RWPE1 (cell line): ENCODE measurements around the gene SLC24A4.

ENCODE experiments used
- CTCF ChIA-PET: fragments of 350-600 bp; sonication (Branson Sonifier 250); formaldehyde crosslinking; extraction: SDS; loops from one replicate; lab custom pipeline; 2021; lab: Yijun Ruan, JAX
- POLR2A ChIA-PET: fragments of 400-600 bp; formaldehyde crosslinking; extraction: SDS; loops from one replicate; lab custom pipeline; 2020; ENCODE audit warnings: antibody characterized with exemption; ENCODE audit not compliant: low non-redundant PET; lab: Yijun Ruan, JAX
- DNase-seq: peaks from one replicate; pipeline ENCODE4 v3.0.0; 2012; ENCODE audit warnings: low spot score
- H3K27ac ChIP-seq: fragments of 450-650 bp; 2 replicates; pipeline ENCODE4 v1.5.1; 2017
- TF ChIP-seq, protein P1 (sequence below): fragments of 450-650 bp; conservative IDR thresholded peaks from 2 replicates; pipeline ENCODE4 v1.5.1; 2017; ENCODE audit warnings: low read depth, mild to moderate bottlenecking

The SLC24A4 gene

DNA sequence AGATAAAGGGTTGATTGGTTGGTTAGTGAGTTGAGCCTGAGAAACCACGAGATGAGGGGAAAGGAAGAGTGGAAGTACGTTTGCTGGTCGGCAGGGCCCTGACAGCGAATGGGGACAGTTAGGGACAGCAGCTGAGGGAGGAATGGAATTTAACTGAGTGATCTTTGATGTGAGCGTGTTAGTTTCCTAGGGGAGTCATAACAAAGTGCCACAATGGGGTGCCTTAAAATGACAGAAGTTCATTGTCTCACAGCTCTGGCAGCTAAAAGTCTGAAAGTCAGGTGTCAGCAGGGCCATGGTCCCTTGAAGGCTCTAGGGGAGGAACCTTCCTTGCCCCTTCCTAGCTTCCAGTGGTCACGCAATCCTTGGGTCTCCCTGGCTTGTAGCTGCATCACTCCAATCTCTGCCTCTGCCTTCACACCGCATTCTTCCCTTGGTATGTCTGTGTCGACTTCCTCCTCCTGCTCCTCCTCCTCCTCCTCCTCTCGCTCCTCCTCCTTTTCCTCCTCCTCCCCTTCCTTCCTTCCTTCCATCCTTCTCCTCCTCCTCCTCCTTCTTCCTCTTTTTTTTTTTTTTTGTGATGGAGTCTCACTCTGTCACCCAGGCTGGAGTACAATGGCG, 164.7 kb downstream of the SLC24A4 start:
- CTCF ChIA-PET: no interaction called here
- POLR2A ChIA-PET: interaction anchor here (0.7 kb wide), 1 partner anchor 18 kb away, joined by 4 read pairs; no protein-coding TSS in a partner anchor
- DNase-seq: no peak
- TF ChIP-seq, protein P1, sequence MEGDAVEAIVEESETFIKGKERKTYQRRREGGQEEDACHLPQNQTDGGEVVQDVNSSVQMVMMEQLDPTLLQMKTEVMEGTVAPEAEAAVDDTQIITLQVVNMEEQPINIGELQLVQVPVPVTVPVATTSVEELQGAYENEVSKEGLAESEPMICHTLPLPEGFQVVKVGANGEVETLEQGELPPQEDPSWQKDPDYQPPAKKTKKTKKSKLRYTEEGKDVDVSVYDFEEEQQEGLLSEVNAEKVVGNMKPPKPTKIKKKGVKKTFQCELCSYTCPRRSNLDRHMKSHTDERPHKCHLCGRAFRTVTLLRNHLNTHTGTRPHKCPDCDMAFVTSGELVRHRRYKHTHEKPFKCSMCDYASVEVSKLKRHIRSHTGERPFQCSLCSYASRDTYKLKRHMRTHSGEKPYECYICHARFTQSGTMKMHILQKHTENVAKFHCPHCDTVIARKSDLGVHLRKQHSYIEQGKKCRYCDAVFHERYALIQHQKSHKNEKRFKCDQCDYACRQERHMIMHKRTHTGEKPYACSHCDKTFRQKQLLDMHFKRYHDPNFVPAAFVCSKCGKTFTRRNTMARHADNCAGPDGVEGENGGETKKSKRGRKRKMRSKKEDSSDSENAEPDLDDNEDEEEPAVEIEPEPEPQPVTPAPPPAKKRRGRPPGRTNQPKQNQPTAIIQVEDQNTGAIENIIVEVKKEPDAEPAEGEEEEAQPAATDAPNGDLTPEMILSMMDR: no peak
- no peak overlapping the region for H3K27ac ChIP-seq

GRCh38 chr14:92489394-92490238, 166.7 kb downstream of the SLC24A4 start:
- H3K27ac ChIP-seq: no peak overlapping the region
- no peak for DNase-seq
- CTCF ChIA-PET: interaction anchor here (0.6 kb wide), 1 partner anchor 68 kb away, joined by 3 read pairs; no protein-coding TSS in a partner anchor
- POLR2A ChIA-PET: no interaction called here
- TF ChIP-seq, protein P1: no peak

DNA sequence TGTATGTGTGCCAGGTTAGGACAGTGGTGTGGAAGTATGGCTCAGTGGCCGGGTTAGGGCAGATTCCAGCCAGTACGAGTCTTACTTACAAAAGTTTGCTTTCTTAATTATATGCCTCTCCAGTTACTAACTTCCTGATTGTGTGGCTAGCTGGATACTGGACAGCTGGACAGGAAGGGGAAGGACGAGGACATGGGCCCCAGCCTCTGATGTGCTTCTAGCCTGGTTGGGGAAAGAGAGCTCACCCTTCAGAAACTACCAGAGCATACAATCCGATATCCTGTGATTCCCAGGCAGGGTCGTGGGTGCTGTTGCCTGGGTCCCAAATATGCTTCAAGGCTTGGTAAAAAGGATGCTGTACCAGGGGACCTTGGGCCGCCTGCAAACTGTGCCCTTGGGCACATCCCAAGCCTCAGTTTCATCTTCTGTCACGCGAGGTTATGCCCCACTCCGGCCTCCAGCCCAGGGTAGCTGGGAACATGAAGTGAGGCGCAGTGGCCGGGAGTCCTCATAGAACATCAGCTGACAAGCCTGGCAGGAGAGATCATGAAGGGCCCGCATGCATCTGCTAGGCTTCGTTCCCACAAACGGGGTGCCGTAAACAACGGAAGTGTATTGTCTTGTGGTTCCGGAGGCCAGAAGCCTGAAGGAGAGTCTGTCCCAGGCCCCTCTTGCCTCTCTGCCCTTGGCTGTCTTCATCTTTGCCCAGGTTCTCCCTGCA, 167.4 kb downstream of the SLC24A4 start:
- POLR2A ChIA-PET: no interaction called here
- no peak for DNase-seq
- CTCF ChIA-PET: interaction anchor here (0.6 kb wide), 1 partner anchor 67 kb away, joined by 3 read pairs; no protein-coding TSS in a partner anchor
- TF ChIP-seq, protein P1: no peak
- H3K27ac ChIP-seq: no peak overlapping the region

- ChIA-PET CTCF (no interaction called here), POLR2A (no interaction called here)
- TF ChIP-seq, protein P1: no peak
- no peak overlapping the region for H3K27ac ChIP-seq
- no peak for DNase-seq
These were observed 168.8 kb downstream of the SLC24A4 start for GRCh38 chr14:92491782-92492181.

DNA sequence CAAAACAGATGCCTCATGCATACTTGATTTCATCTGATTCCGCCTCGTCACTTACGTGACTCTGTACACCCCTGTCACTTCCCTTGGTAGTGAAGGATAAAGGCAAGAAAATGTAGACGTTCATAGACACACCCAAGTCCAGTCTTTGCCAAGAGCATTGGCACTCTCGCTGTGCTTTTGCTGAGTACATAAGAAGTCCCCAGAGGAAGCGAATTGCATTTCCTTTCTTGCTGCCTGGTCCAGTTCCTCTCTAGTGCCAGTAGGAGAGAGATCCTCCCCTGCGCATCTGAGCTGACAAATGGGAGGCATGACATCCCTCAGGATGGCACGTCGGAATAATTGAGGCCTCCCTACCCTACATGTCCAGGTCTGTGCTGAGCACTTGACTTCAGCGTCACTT, 169.3 kb downstream of the SLC24A4 start:
- CTCF ChIA-PET: interaction anchor here (0.8 kb wide), 1 partner anchor 16 kb away, joined by 3 read pairs; no protein-coding TSS in a partner anchor
- no peak for DNase-seq
- H3K27ac ChIP-seq: no peak overlapping the region
- TF ChIP-seq, protein P1: no peak
- POLR2A ChIA-PET: no interaction called here

- TF ChIP-seq, protein P1: no peak
- CTCF ChIA-PET: interaction anchor here (0.8 kb wide), 1 partner anchor 16 kb away, joined by 3 read pairs; no protein-coding TSS in a partner anchor
- H3K27ac ChIP-seq: no peak overlapping the region
- DNase-seq: no peak
- POLR2A ChIA-PET: no interaction called here
These were observed 170.1 kb downstream of the SLC24A4 start for GRCh38 chr14:92493024-92493423.
